Endodermal cell (in vitro differentiated cells): ENCODE results near the gene FUOM. TPM values are rescaled to one million over a fixed set of nuclear protein-coding genes. Genes with fewer than 3 reads are reported as not detected.
"Not testable (repeated sequence)": the region's sequence is repeated elsewhere in the genome, so short reads cannot be mapped to it uniquely, and the experiment has no call there.

Source experiments
- DNase-seq: peaks from one replicate; pipeline ENCODE4 v3.0.0-alpha.2; 2017
- H3K27ac ChIP-seq: 2 replicates; pipeline ENCODE4 v1.5.1; 2013; ENCODE audit warnings: mild to moderate bottlenecking, low read depth, low read length, moderate library complexity
- H3K27me3 ChIP-seq: 2 replicates; pipeline ENCODE4 v1.6.1; 2013; ENCODE audit warnings: mild to moderate bottlenecking, low read length, moderate library complexity; ENCODE audit not compliant: insufficient read depth, control insufficient read depth, poor library complexity, severe bottlenecking
- H3K36me3 ChIP-seq: 2 replicates; pipeline ENCODE4 v1.7.0; 2013; ENCODE audit warnings: mild to moderate bottlenecking, low read length, moderate library complexity; ENCODE audit not compliant: control insufficient read depth, insufficient read depth
- H3K4me1 ChIP-seq: one replicate; pipeline ENCODE4 v1.7.0; 2013; ENCODE audit warnings: low read length; ENCODE audit not compliant: control insufficient read depth, insufficient read depth
- H3K4me3 ChIP-seq: 2 replicates; pipeline ENCODE4 v1.5.1; 2013; ENCODE audit warnings: mild to moderate bottlenecking, low read length, moderate library complexity
- H3K9ac ChIP-seq: 2 replicates; pipeline ENCODE4 v1.6.1; 2013; ENCODE audit warnings: mild to moderate bottlenecking, low read length, moderate library complexity; ENCODE audit not compliant: poor library complexity, severe bottlenecking; ENCODE audit errors: extremely low read depth
- H3K9me3 ChIP-seq: 2 replicates; pipeline ENCODE4 v1.6.1; 2013; ENCODE audit warnings: mild to moderate bottlenecking, low read length, moderate library complexity; ENCODE audit not compliant: control insufficient read depth
- H3K27ac Mint-ChIP-seq: 2 replicates; pipeline ENCODE4 v1.8.0; 2020; ENCODE audit warnings: mixed read lengths
- H3K27me3 Mint-ChIP-seq: 2 replicates; pipeline ENCODE4 v1.8.0; 2021; ENCODE audit warnings: mild to moderate bottlenecking, mixed read lengths; ENCODE audit not compliant: insufficient read depth
- H3K36me3 Mint-ChIP-seq: 2 replicates; pipeline ENCODE4 v1.8.0; 2020; ENCODE audit warnings: low read depth, mixed read lengths
- H3K4me1 Mint-ChIP-seq: 2 replicates; pipeline ENCODE4 v1.8.0; 2020; ENCODE audit warnings: mixed read lengths
- H3K4me3 Mint-ChIP-seq: 2 replicates; pipeline ENCODE4 v1.8.0; 2020; ENCODE audit warnings: mild to moderate bottlenecking, moderate library complexity, mixed read lengths
- H3K9me3 Mint-ChIP-seq: 2 replicates; pipeline ENCODE4 v1.8.0; 2020; ENCODE audit warnings: mild to moderate bottlenecking, mixed read lengths
- WGBS, 2 experiments: methylation state at CpG; one replicate each; pipeline versions ENCODE4 v1.1.5 to v1.1.7; 2013; ENCODE audit warnings: missing lambda C conversion rate in 2 of 2, mixed read lengths in 1 of 2; ENCODE audit not compliant: insufficient coverage in 1 of 2, insufficient read length in 1 of 2; 5-methylcytosine and 5-hydroxymethylcytosine counted together
- total RNA-seq, 2 donors: library from RNA; stranded (reverse); fragmentation: NEBNext Ultra II Directional in 1 of 2; extraction: Animal tissue kit (Norgen Biotek cat#: 25700) in 1 of 2; gene quantifications; 2 replicates in 1 of 2; 3 replicates in 1 of 2; pipeline ENCODE4 v1.2.1, GENCODE V29; 2021
- TF ChIP-seq, protein P1 (sequence below): fragments of 200-600 bp; sonication (generic); conservative IDR thresholded peaks from 2 replicates; pipeline ENCODE4 v1.5.0; 2021; ENCODE audit warnings: antibody characterized with exemption, mild to moderate bottlenecking

The FUOM gene
- total RNA-seq, 2 donors from 2014 or later, result 81.0 to 83.9 TPM

DNA sequence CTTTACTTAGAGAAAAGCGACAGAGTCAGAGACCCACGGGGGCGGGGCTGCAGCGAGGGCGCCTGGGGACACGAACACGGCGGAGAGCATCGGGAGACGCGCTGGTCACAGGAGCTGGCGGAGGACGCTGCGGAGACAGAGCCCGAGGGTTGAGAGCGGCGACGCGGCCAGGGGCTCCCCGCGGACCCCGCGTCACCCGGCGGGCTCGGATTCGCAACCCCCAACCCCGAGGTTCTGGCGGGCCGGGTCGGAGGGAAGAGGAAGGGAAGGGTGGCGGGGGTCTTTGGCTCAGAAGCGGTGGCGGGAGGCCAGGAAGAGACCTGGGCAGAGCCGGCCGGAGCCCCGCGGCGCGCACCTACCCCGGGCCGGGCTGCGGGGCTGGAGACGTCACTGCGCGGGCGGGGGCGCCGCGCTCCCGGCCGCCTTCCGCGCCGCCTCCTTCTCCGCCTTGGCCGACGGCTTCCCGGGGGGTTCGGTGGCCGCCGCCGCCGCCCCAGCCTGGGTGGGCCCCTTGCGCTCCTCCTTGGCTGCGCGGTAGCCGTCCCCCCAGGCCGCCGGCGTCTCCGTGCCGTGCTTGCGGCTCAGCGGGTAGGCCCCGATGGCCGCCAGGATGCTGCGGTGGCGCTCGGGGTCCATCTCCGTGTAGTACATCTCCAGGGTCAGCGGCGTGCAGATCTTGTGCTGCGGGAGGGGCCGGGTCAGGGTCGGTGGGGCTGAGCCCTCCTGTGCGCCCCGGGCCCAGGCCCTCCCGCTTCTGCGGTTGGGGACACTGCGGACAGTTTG is 32.2 kb downstream of the FUOM start:
- Mint-ChIP-seq H3K27ac (no peak overlapping the region), H3K9me3 (no peaks in the 10 kb centered on the region), H3K27me3 (peaks cover 68% of the 10 kb centered on the region), H3K4me1 (peaks cover 8% of the 10 kb centered on the region), H3K4me3 (peak overlapping the region; percentile 55), H3K36me3 (no peaks in the 10 kb centered on the region)
- WGBS, 2 experiments, result 6 to 10% methylated on average over 40 to 91 of the region's 91 CpGs
- H3K9me3 ChIP-seq, result peaks cover 8% of the 10 kb centered on the region
- H3K27me3 ChIP-seq, result peaks cover 55% of the 10 kb centered on the region
- DNase-seq, result peak; percentile 78
- H3K4me1 ChIP-seq, result no peaks in the 10 kb centered on the region
- peak overlapping the region; percentile 36 for H3K4me3 ChIP-seq
- no peaks in the 10 kb centered on the region for H3K36me3 ChIP-seq
- TF ChIP-seq, protein P1, sequence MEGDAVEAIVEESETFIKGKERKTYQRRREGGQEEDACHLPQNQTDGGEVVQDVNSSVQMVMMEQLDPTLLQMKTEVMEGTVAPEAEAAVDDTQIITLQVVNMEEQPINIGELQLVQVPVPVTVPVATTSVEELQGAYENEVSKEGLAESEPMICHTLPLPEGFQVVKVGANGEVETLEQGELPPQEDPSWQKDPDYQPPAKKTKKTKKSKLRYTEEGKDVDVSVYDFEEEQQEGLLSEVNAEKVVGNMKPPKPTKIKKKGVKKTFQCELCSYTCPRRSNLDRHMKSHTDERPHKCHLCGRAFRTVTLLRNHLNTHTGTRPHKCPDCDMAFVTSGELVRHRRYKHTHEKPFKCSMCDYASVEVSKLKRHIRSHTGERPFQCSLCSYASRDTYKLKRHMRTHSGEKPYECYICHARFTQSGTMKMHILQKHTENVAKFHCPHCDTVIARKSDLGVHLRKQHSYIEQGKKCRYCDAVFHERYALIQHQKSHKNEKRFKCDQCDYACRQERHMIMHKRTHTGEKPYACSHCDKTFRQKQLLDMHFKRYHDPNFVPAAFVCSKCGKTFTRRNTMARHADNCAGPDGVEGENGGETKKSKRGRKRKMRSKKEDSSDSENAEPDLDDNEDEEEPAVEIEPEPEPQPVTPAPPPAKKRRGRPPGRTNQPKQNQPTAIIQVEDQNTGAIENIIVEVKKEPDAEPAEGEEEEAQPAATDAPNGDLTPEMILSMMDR, result no peak
- H3K27ac ChIP-seq, result no peak overlapping the region
- H3K9ac ChIP-seq, result no peak overlapping the region

- WGBS, 2 experiments, result 53 to 62% methylated on average over 10 to 20 of the region's 20 CpGs
- Mint-ChIP-seq H3K27ac (no peak overlapping the region), H3K4me1 (peaks cover 8% of the 10 kb centered on the region), H3K27me3 (peaks cover 64% of the 10 kb centered on the region), H3K4me3 (peak overlapping the region; percentile 55), H3K36me3 (peaks cover 3% of the 10 kb centered on the region), H3K9me3 (peaks cover 7% of the 10 kb centered on the region)
- H3K4me1 ChIP-seq, result no peaks in the 10 kb centered on the region
- TF ChIP-seq, protein P1, result no peak
- H3K4me3 ChIP-seq, result no peak overlapping the region
- no peak overlapping the region for H3K9ac ChIP-seq
- peaks cover 14% of the 10 kb centered on the region for H3K9me3 ChIP-seq
- DNase-seq, result peak; percentile 62
- H3K27me3 ChIP-seq, result peaks cover 51% of the 10 kb centered on the region
- H3K36me3 ChIP-seq, result no peaks in the 10 kb centered on the region
- H3K27ac ChIP-seq, result no peak overlapping the region
Observed at GRCh38 chr10:133324857-133325260, 33.0 kb downstream of the FUOM start.

GRCh38 chr10:133324198-133324792 is 33.5 kb downstream of the FUOM start:
- peaks cover 3% of the 10 kb centered on the region for H3K36me3 Mint-ChIP-seq
- peaks cover 18% of the 10 kb centered on the region for H3K9me3 ChIP-seq
- peaks cover 46% of the 10 kb centered on the region for H3K27me3 ChIP-seq
- 28% methylated on average over 11 of the region's 13 CpGs; no CpG with 5 or more reads in 1 of the 2 experiments for WGBS, 2 experiments
- no peaks in the 10 kb centered on the region for H3K36me3 ChIP-seq
- H3K4me3 ChIP-seq, result no peak overlapping the region
- H3K27ac ChIP-seq, result no peak overlapping the region
- no peak overlapping the region for H3K9ac ChIP-seq
- peak; percentile 89 for DNase-seq
- no peak overlapping the region for H3K27ac Mint-ChIP-seq
- TF ChIP-seq, protein P1, result no peak
- no peaks in the 10 kb centered on the region for H3K4me1 ChIP-seq
- H3K4me3 Mint-ChIP-seq, result no peak overlapping the region
- H3K9me3 Mint-ChIP-seq, result peaks cover 11% of the 10 kb centered on the region
- H3K4me1 Mint-ChIP-seq, result peaks cover 4% of the 10 kb centered on the region
- H3K27me3 Mint-ChIP-seq, result peaks cover 62% of the 10 kb centered on the region

GRCh38 chr10:133322064-133322709 is 35.6 kb downstream of the FUOM start:
- H3K27ac Mint-ChIP-seq, H3K4me3 Mint-ChIP-seq, H3K4me3 ChIP-seq, H3K4me1 ChIP-seq, H3K9ac ChIP-seq, H3K27ac ChIP-seq, H3K4me1 Mint-ChIP-seq, DNase-seq, H3K36me3 Mint-ChIP-seq, H3K36me3 ChIP-seq: not testable (repeated sequence)
- Mint-ChIP-seq H3K27me3 (peaks cover 46% of the 10 kb centered on the region), H3K9me3 (peaks cover 16% of the 10 kb centered on the region)
- Histone ChIP-seq H3K27me3 (peaks cover 25% of the 10 kb centered on the region), H3K9me3 (peaks cover 25% of the 10 kb centered on the region)
- 94 to 100% methylated on average over 2 to 8 of the region's 14 CpGs for WGBS, 2 experiments
